HG03135 (cell line): ENCODE results near the gene EFCAB11.
A peak's percentile ranks its signal among the peaks of the same experiment; 100 is the strongest.

ENCODE experiments used
- ATAC-seq: cut with Tn5 transposase; IDR thresholded peaks from one replicate; pipeline ENCODE4 v1.9.1; 2021; ENCODE audit warnings: mild to moderate bottlenecking, moderate library complexity; ENCODE audit not compliant: unreplicated experiment

The EFCAB11 gene, protein sequence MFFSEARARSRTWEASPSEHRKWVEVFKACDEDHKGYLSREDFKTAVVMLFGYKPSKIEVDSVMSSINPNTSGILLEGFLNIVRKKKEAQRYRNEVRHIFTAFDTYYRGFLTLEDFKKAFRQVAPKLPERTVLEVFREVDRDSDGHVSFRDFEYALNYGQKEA

DNA sequence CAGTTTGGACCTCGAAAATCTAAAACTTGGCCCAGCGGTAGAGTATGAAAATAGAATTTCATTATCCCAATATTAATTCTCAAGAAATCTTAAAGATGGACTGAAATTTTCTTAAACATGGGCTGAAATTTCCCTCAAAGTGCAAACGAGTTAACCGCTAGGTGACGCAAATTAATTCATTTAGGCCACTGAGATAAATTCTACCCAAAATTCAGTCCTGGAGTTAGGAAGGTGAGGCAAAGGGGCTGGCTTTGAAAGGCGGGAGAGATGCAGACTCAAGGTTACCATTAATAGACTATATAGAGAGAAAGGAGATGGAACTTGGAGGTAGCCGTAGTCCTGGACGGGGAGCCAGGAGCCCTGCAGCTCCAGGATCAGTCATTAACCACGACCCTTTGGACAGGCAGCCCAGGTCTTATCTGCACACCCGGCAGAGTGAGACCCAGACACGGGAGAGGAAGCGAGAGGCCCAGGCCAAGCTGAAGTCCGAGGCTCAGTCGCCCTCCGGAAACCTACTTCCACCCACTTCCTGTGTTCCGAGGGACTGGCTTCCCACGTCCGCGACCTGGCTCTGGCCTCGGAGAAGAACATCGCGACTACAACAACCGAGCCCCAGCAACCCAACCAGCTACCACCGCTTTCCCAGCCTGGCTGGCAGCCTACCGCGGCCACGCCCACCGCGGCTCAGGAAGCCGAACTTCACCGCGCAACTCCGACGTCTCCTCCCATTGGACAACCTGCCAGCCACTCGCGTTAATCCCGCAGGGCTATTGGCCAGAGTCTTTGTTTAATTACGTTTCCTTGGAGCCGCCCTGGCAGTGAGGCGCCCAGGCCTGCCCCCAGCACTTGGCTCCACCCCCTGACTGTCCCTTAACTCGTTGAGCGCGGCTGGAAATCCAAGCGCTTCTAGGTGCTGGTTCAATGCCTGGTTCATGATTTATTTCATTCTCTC, at the start of gene EFCAB11:
Gene EFCAB11, minus strand, starts transcription at position 661 of the 952 bp plus-strand sequence. Its CDS starts 70 bp downstream, at position 591.
- ATAC-seq = peak; percentile 79

DNA sequence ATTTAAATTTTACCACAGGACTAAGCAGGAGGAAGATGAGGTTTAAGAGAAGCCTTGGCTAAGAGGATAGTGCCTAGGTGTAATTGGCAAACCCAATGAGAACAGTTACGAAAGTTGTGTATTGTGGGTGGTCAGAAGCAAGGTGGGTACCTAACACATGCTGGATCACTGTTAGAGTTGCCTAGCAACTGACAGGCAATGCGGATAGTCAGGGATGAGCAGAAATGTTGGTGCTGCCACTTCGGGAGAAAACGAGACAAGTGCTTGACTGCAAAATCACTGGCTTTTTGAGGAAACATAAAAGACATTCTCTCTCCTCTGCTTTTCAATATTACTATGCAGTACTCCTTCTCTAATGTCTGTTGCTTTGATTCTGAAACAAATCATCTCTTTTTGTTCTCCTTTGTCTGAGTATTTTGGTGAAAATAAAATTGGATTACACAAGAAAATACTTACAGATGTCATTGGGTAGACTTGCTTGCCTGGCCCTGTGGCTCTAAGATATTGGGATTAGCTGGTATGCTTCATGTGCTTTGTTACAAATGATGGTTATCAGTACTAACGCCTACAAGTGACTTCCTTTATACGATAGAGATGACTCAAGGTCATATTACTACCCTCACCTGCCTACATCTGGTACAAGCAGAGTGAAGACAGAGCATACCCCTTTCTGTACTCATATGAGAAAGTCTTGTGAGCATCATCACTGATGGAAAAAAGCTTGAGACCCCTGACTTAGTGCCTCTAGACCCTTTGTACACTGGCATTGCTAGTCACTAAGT, 49.2 kb upstream of the EFCAB11 start:
- no peak for ATAC-seq

DNA sequence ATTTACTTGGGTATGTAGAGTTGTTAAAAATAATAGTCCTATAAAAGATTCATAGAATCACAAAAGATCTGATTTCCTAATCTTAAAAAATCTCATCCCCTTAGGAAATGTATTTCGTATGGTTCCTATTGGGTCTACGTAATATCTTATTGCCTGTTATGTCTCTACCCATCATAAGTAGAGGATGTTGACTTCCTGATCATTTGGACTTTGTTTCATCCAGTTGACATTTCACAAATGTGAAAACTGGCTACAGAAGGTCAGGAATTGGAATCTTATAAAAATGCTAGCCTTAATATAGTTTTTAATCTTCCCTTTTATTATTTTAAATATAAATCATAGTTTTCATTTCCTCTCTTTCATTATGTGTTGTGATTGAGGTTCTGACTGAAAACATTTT, 46.4 kb upstream of the EFCAB11 start:
- no peak for ATAC-seq

DNA sequence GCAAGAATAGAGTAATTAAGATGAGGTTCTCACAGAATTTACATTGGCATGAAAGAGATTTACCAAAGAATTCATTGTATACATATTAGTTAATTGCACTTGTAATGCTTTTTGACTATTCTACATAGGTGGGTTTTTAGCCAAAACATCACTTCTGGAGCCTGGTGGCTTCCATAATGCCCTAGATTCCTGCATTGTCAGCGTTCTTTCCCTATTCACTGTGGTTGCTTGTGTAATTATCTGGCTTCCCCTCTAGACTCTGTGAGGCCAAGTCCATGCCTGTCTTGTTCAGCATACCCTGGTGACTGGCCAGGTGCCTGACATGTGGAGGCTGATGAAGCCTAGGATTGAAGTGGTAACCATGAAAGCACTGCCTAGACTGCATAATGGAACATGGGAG, 42.4 kb upstream of the EFCAB11 start:
- ATAC-seq = no peak

DNA sequence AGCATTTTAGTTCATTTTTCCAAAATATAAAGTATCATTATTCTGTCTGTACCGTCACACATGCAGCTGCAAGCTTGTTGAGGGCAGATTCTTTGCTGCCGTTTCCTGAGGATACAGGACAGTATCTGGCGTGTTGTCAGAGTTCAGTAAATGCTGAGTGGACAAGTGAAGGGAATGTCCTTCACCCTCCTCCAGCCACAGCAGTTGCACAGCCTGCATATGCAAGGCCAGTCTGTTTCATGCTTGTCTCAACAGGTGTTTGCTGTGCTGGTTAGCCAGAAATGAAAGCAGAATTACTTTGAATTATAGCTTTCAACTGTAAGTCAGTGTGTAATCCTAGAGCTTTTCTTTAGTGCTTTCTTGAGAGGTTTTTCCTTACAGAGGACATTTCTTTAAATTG, 37.7 kb upstream of the EFCAB11 start:
- no peak for ATAC-seq

DNA sequence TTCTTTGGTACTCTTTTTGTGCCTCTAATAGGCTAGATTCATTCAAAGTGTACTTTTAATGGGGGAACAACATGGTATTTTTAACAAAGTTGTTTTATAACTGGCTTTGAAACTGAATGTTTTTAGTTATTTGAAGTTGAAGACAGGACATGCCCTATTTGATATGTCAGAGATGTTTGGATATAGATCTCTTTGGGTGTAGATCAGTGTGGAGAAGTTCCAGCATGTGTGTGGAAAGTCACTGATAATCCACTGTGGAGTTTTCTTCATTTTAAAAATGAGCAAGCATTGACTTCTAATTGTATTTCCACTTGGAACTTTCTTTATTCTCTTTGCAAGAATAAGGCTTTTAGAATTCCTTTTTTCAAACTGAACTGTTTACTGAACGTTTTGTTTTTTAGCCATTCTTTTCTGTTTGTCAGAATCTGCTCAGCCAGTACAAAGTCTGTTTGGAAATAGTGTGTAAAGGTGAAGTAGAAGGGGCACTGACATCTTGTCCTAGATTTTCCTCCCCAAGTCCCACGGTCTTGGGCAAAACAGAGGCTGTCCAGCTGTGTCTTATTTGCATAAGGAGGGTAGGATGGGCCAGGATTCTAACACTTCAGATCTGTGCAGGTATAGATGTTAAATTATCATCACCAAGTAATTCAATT, 36.2 kb upstream of the EFCAB11 start:
- ATAC-seq = no peak

DNA sequence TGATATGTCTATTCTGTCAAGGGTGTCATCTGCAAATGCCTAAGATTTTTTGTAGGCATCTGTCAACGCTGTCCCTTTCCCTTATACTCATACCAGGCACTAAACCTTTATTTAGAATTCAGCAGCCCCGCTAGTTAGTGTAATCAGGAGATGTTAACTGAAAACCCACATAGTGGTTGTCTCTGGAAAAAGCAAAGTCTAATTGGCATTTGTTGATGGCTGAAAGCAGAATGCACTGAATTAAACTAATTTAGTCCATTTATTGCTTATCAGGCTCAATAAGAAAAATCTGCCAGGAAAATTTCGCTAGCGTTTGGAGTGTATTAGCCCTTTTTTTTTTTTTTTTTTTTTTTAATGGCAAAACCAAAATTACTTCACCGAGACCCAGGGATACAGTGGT, 35.7 kb upstream of the EFCAB11 start:
- ATAC-seq = no peak

DNA sequence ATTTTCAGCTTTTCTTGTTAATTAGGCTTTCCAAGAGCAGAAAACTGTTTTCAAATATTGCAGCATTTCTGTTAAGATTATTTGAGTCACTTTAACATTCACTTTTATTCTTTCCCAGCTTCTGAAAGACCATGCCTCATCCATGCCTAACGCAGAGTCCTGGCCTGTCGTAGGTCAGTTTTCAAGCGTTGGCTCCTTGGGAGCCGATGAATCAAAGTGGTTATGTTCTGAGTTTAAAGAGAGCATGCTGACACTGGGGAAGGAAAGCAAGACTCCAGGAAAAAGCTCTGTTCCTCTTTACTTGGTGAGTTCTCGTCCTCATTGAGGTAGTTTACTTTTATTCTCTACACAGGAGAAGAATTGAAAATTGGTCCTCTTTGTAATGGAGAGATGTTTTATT, 34.3 kb upstream of the EFCAB11 start:
- no peak for ATAC-seq

DNA sequence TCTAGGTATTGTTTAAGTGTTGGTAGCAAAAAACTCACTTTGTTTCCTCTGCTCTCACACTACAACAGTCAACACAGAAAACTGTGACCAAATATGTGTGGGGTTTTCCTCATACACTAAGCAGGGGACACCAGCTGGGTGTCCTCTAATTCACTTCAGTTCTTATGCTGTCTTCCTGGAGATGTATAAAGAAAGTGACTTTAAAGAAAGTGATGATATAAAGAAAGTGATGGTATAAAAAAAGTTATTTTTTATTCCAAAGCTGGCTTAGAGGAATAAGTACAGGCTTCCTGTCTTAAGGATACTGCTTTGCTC, 32.6 kb upstream of the EFCAB11 start:
- no peak for ATAC-seq

DNA sequence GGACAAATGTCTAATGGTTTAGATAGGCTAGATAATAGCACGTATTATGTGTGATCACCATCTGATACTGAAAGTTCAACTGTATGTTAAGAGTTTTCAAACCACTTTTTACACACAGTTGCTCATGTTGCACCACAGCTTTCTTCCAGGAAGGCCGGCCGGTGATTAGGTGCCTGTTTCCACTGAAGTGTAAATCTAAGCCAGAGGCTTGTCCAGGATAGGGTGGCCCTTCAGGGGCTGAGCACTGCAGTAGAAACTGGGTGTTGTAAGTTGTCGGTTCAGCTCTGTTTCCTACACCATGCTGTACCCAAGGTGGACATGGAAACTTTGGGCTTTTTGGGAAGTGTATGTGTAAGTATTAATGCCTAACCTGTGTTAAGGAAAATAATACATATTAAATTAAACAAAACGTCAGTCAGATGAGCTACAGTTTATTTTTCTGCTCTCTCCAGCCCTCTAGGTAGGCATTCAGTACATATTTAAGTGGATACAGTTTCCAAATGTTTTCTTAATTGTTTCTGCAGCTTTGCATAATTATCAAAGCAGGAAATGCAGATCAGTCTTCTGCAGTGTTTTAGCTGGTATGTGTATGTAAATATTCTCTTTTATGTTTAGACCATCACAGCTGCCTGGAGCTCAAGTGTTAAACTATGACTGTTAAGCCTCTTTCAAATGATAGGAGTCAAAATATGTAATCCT, 32.1 kb upstream of the EFCAB11 start:
- no peak for ATAC-seq

DNA sequence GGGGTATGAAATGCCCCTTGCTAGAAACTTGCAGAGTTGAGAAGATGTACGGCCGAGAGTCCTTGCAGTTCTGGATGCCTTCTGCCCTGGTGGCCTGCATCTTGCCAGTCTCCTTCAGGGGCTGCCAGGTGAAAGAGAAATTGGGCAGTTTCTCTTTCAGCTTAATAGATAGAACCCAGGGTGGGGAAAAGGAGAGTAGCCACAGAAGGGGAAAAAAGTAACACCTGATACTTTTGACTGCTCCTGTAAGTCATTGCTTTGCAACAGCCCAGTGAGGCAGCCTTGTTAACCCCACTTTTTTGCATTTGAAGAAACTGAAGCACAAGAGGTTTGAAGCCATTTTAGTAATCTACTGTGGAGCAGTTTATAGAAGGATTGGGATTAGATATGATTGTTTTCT, 28.8 kb upstream of the EFCAB11 start:
- ATAC-seq = no peak

DNA sequence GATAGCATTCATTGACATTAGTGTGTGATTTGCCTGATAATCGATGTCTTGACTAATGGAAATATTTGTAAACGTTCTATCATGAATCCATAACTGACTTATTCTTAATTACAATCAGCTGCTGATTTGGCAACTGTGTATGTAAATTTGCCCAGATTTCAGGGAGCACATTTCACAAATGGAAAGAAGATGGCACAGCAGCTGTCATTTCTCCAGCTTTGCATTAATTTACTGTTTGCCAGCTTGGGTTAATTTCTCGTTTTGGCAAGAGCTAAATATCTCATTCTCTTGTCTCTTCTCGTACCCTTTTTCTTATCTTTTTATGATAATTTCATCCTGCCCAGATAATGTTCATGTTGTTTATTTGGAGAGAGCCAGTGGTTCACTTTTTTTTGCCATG, 24.1 kb upstream of the EFCAB11 start:
- no peak for ATAC-seq

DNA sequence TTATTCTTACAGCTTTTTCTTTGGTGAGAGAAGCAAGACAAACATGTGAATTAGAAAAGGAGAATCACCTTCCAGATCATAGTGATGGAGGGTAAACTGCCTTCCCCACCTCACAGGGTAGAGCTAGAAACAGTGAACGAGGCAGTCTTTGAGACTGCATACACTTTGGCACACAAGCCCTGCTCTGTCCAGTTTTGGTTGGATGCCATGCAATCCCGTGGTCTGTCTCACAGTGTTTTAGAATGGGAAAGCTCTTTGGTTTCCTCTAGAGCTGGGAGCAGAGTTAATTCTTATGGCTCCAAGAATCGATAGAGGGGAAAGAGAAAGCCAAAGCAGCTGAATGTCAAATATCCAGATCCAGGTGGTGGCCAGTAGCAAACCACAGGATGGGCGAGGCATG, 23.1 kb upstream of the EFCAB11 start:
- no peak for ATAC-seq

DNA sequence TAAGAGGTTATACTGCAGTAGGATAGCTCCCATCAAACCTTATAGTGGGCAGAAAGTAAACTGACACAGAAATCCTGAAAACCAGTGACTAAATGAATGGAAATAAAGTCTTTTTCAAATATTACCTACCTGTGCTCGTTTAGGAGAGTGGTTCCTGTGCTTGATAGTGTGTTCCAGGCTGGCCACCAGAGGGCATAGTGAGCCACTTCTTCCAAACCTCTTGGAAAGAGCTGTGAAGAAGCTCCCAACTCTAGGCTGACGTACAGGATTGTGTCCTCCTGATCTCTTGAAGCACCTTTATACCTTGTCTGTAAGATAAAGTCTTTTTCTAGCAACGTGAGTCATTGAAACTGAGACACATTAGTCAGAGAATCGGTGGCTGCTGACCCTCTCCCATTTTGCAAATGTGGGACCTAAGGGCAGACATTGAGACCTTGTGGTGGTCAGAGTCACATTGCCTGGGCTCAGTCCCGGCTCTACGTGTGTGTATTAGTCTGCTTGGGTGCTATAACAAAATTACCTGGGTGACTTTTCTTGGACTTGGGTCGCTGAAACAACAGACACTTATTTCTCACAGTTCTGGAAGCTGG, 18.8 kb upstream of the EFCAB11 start:
- ATAC-seq = no peak

DNA sequence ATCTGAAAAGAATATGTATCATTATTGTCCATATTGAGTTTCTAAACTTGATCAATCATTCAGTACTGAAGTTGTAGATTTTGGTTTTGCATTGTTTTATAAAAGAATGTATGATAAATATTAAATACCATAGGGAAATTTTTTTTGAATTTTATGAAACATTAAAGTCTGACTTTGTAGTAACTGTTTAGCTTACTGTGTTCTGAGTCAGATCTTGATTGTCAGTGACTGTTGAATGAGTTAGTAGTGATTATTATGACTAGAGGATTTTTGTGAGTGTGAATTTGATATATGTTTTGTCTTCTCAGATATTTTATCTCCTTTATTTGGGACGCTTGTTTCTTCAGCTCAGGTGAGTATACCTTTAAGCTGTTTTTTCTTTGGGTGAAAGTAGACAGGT, 11.3 kb upstream of the EFCAB11 start:
- ATAC-seq = no peak

DNA sequence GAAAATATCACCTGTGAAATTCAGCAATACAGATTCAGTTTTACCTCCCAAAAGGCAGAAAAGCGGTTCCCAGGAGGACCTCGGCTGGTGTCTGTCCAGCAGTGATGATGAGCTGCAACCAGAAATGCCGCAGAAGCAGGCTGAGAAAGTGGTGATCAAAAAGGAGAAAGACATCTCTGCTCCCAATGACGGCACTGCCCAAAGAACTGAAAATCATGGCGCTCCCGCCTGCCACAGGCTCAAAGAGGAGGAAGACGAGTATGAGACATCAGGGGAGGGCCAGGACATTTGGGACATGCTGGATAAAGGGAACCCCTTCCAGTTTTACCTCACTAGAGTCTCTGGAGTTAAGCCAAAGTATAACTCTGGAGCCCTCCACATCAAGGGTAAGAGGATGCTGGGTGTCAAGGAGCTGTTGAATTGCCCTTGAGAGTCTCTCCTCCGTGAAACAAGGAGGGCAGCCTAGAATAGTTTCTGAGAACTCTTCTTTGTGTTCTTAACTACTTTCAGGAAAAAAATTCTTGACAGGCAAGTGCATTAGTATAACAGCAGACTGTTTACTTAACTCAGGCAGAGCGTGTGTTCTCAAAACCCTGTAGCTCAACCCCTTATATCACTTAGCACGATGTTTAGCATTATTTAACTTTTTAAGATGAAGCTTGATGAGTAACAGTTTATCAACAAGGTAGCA, 8.9 kb upstream of the EFCAB11 start:
- no peak for ATAC-seq

DNA sequence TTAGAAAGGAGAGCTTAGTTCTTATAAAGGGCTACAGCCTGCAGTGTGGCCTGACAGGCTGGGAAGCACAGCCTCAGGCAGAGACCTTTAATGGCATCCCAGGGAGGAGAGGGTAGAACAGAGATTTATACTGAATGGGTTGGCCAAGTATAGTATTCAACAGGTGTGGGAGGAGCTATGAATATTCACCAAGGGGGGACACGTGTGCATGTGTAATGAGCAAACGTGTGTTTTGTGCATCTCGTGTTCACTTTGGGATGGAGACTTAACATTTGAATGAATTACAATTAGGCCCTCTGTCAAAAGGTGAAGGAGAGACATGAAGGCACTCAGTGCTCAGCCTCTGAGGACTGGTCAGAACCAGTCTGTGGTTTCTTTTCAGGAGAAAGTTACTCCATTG, 6.4 kb upstream of the EFCAB11 start:
- no peak for ATAC-seq

DNA sequence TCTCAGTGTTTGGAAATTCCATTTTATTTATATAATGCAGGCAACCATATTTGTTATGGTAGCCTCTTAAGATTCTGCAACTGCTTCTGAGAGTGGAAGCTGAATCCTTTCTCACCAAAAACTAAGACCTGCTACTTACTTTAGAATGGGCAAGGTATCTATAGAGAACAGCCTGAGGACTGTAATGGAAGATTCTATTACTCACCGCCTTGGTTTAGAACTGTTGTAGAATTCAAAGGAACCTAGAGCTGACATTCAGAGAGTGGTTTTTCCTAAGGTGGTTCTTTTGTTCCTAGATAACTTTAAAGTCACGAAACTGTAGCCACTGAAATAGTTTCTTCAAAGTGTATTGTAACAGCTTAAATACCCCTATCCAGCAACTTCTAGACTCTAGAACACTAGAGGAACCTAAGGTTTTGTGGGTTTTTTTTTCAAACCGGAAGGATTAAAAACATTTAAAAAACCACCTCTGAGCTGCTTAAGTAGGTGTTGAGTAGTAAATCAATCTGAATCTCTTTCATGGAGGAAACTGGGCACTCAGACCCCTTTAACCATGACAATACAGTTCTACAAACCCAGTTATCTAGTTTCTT, 5.4 kb upstream of the EFCAB11 start:
- no peak for ATAC-seq

DNA sequence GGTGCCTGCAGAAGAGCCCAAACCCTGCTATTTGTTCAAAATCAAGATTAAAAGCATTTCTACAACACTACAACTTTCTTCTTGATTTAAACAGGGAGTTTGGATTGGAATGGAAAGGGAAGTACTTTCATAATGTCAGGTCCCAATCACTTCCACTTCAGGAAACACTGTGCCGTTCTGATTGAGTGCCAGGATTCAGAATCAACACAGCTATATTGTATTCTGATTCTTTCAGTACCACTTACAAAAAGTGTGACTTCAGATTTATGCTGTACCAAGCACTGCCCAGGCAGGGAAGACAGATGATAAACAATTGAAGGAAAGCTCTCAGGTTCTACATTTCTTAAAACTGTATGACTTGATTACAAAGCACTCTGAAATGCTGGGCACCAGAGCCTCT, 4.4 kb upstream of the EFCAB11 start:
- ATAC-seq = no peak
